ENCODE results near the gene SFTPA1.
"Not testable (repeated sequence)": the region's sequence is repeated elsewhere in the genome, so short reads cannot be mapped to it uniquely, and the experiment has no call there.

The SFTPA1 gene

GRCh38 chr10:79611193-79611976, 646 bp downstream of the SFTPA1 start:
- not testable (repeated sequence) for DNase-seq

- DNase-seq = no peak
Observed at GRCh38 chr10:79615577-79615976, 4.8 kb downstream of the SFTPA1 start.

- no peak for DNase-seq
Observed at GRCh38 chr10:79616164-79616563, 5.4 kb downstream of the SFTPA1 start.

- DNase-seq = not testable (repeated sequence)
Observed at GRCh38 chr10:79623663-79624062, 12.9 kb downstream of the SFTPA1 start.

- DNase-seq = no peak
Observed at GRCh38 chr10:79627075-79627474, 16.3 kb downstream of the SFTPA1 start.

- DNase-seq = no peak
Observed at GRCh38 chr10:79628083-79628482, 17.3 kb downstream of the SFTPA1 start.

GRCh38 chr10:79628988-79629954, 18.5 kb downstream of the SFTPA1 start:
- no peak for DNase-seq

- no peak for DNase-seq
Observed at GRCh38 chr10:79629955-79630327, 19.2 kb downstream of the SFTPA1 start.

- not testable (repeated sequence) for DNase-seq
Observed at GRCh38 chr10:79636654-79637199, 26.0 kb downstream of the SFTPA1 start.

GRCh38 chr10:79638318-79638717, 27.6 kb downstream of the SFTPA1 start:
- no peak for DNase-seq

- not testable (repeated sequence) for DNase-seq
Observed at GRCh38 chr10:79652695-79653094, 42.0 kb downstream of the SFTPA1 start.

- not testable (repeated sequence) for DNase-seq
Observed at GRCh38 chr10:79663287-79663686, 52.5 kb downstream of the SFTPA1 start.

- DNase-seq = not testable (repeated sequence)
Observed at GRCh38 chr10:79664686-79665085, 53.9 kb downstream of the SFTPA1 start.

Data from activated CD4-positive, alpha-beta T cell treated with anti-CD3 and anti-CD28 coated beads for 48 hours (primary cell).